ENCODE data around the gene HEATR1.

GRCh38 chr1:236576004-236576403 is 28.3 kb downstream of the HEATR1 start:
- TF ChIP-seq CTCF (IDR thresholded peaks at IDR 0.05 in 4 of 5, conservative IDR thresholded peaks at IDR 0.05 in 1 of 5) (no peak), POLR2A (IDR thresholded peaks at IDR 0.05) (no peak)
